ENCODE results near the gene ABCC3. TPM values are rescaled to one million over a fixed set of nuclear protein-coding genes. Genes with fewer than 3 reads are reported as not detected.
A peak's percentile ranks its signal among the peaks of the same experiment; 100 is the strongest.

The ABCC3 gene
- total and polyA plus RNA-seq, 9 of the 15 experiments (the other 6 are each of a cell fraction or from before 2014, with no cell fraction given): 0.03 to 1.6 (median 0.42) TPM; not detected in 5

DNA sequence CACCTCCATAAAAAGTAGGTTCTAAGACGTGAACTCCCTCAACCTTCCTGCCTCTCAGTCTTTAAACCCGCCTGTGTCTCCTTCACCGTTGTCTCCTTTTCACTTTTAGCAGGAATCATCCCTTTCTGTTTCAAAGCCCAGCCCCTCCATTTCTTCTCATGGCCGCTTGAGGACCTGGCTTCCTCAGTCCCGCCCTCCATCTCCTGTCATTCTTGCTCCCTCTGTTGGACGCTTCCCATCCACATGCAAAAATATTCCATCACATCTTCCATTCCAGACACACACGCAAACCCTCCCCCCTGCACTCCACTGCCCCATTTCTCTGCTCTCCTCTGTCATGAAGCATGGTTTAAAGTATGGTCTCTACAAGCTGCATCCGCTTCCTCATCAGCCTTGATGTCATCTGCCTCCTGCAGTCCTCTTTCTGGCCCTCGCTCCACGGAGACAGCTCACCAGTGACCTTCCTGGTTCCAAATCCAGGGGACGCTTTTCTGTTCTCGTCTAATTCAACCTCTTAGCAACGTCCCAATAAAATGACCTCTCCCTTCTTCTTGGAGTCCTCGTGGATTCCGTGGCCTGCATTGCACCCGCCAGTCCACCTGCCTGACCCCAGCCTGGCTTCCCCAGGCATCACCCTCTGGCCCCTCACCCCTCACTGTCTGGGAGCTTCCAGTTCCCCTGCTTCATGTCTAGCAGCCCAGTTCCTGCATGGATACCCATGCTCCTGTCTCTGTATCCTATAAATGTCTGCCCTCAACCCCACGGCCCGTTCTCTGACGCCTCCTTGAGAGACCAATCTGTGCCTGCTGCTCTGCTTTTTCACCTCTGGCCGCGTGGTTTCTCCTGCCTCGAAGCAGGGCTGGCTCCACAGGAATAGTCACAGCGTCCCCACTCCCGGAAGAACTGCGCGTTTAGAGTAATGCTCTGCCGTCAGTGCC, 46.9 kb downstream of the ABCC3 start (continued):
- TF ChIP-seq PKNOX1 (IDR thresholded peaks at IDR 0.05) (peak; percentile 65), ZNF24 (IDR thresholded peaks at IDR 0.05) (peak; percentile 77), SPI1 (IDR thresholded peaks at IDR 0.05; ENCODE audit: borderline replicate concordance, low read depth, low read length) (peak; percentile 20; the same call in 1 of the 2 replicates), MTA2 (IDR thresholded peaks at IDR 0.05; ENCODE audit: low read depth) (peak; percentile 33; the same call in 1 of the 2 replicates), SMARCA5 (IDR thresholded peaks at IDR 0.05) (peak; percentile 19; the same call in 1 of the 2 replicates), ZEB2 (IDR thresholded peaks at IDR 0.05) (peak; percentile 43; the same call in 1 of the 2 replicates), HLTF (IDR thresholded peaks at IDR 0.05) (0 out of 2 replicates have a peak, but pooled peaks have one; percentile 22), REST (IDR thresholded peaks at IDR 0.05; ENCODE audit: borderline replicate concordance) (peak; percentile 92), REST (CRISPR knock-in tag; IDR thresholded peaks at IDR 0.05; ENCODE audit: low read depth) (no peak), ZBTB26 (CRISPR knock-in tag; IDR thresholded peaks at IDR 0.05) (0 out of 2 replicates have a peak, but pooled peaks have one; percentile 12), NFIC (IDR thresholded peaks at IDR 0.05) (0 out of 2 replicates have a peak, but pooled peaks have one; percentile 7), JUND (IDR thresholded peaks at IDR 0.05; ENCODE audit: borderline replicate concordance, low read depth, low read length) (no peak), JUND (tag; IDR thresholded peaks at IDR 0.05; ENCODE audit: borderline replicate concordance, low read depth, low read length) (0 out of 3 replicates have a peak, but pooled peaks have one; percentile 4), RBM39 (optimal IDR thresholded peaks at IDR 0.05; ENCODE audit: low read depth, low read length) (no peak), SIN3A (IDR thresholded peaks at IDR 0.05; ENCODE audit: borderline replicate concordance in 2 of 2, control insufficient read depth in 1 of 2, low read depth in 2 of 2, low read length in 2 of 2) (0 out of 4 replicates have a peak, but pooled peaks of 1 of the 2 experiments have one; percentile 46)
- TF ChIP-seq, protein P1, sequence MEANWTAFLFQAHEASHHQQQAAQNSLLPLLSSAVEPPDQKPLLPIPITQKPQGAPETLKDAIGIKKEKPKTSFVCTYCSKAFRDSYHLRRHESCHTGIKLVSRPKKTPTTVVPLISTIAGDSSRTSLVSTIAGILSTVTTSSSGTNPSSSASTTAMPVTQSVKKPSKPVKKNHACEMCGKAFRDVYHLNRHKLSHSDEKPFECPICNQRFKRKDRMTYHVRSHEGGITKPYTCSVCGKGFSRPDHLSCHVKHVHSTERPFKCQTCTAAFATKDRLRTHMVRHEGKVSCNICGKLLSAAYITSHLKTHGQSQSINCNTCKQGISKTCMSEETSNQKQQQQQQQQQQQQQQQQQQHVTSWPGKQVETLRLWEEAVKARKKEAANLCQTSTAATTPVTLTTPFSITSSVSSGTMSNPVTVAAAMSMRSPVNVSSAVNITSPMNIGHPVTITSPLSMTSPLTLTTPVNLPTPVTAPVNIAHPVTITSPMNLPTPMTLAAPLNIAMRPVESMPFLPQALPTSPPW (CRISPR knock-in tag; IDR thresholded peaks at IDR 0.05): peak; percentile 46
